ENCODE data around the gene NCOA7. TPM values are rescaled to one million over a fixed set of nuclear protein-coding genes. Genes with fewer than 3 reads are reported as not detected.
"Not testable (repeated sequence)": the region's sequence is repeated elsewhere in the genome, so short reads cannot be mapped to it uniquely, and the experiment has no call there.

Gene NCOA7
- total RNA-seq, 2 experiments from 2014 or later, result 73.7 to 76.4 TPM

- Mint-ChIP-seq H3K4me1 (peaks cover 24% of the 10 kb centered on the region), H3K36me3 (peaks cover 34% of the 10 kb centered on the region), H3K27me3 (no peaks in the 10 kb centered on the region), H3K27ac (peak overlapping the region; percentile 72), H3K9me3 (peaks cover 4% of the 10 kb centered on the region), H3K4me3 (no peak overlapping the region)
- no peak for DNase-seq
These were observed 119.8 kb downstream of the NCOA7 start for GRCh38 chr6:125910527-125910926.

GRCh38 chr6:125911051-125911451, 120.3 kb downstream of the NCOA7 start:
- Mint-ChIP-seq H3K36me3 (peaks cover 37% of the 10 kb centered on the region), H3K4me1 (peaks cover 24% of the 10 kb centered on the region), H3K27ac (peak overlapping the region; percentile 66)
- not testable (repeated sequence) for DNase-seq, H3K9me3 Mint-ChIP-seq, H3K27me3 Mint-ChIP-seq, H3K4me3 Mint-ChIP-seq

GRCh38 chr6:125912430-125912829, 121.7 kb downstream of the NCOA7 start:
- DNase-seq, H3K4me3 Mint-ChIP-seq, H3K27ac Mint-ChIP-seq, H3K9me3 Mint-ChIP-seq, H3K27me3 Mint-ChIP-seq: not testable (repeated sequence)
- Mint-ChIP-seq H3K4me1 (peaks cover 24% of the 10 kb centered on the region), H3K36me3 (peaks cover 43% of the 10 kb centered on the region)

GRCh38 chr6:125913145-125913544, 122.4 kb downstream of the NCOA7 start:
- Mint-ChIP-seq H3K27me3 (no peaks in the 10 kb centered on the region), H3K36me3 (peaks cover 50% of the 10 kb centered on the region), H3K27ac (no peak overlapping the region), H3K4me3 (no peak overlapping the region), H3K9me3 (peaks cover 4% of the 10 kb centered on the region), H3K4me1 (peaks cover 30% of the 10 kb centered on the region)
- no peak for DNase-seq

- Mint-ChIP-seq H3K4me3 (no peak overlapping the region), H3K36me3 (peaks cover 56% of the 10 kb centered on the region)
These were observed 123.1 kb downstream of the NCOA7 start for GRCh38 chr6:125913864-125914351.

GRCh38 chr6:125918230-125918629, 127.5 kb downstream of the NCOA7 start:
- DNase-seq, result no peak
- Mint-ChIP-seq H3K4me3 (peak overlapping the region; percentile 95), H3K36me3 (peaks cover 66% of the 10 kb centered on the region), H3K9me3 (no peaks in the 10 kb centered on the region), H3K27ac (peak overlapping the region; percentile 96), H3K27me3 (no peaks in the 10 kb centered on the region), H3K4me1 (peaks cover 31% of the 10 kb centered on the region)

More at GRCh38 chr6:125913864-125914351, 123.1 kb downstream of the NCOA7 start:
- no peaks in the 10 kb centered on the region for H3K27me3 Mint-ChIP-seq
- no peak for DNase-seq
- H3K4me1 Mint-ChIP-seq, result peaks cover 36% of the 10 kb centered on the region
- no peak overlapping the region for H3K27ac Mint-ChIP-seq
- H3K9me3 Mint-ChIP-seq, result peaks cover 4% of the 10 kb centered on the region

- DNase-seq, result peak; percentile 54
- Mint-ChIP-seq H3K27me3 (no peaks in the 10 kb centered on the region), H3K9me3 (no peaks in the 10 kb centered on the region), H3K4me1 (peaks cover 37% of the 10 kb centered on the region), H3K27ac (peak overlapping the region; percentile 96), H3K36me3 (peaks cover 72% of the 10 kb centered on the region), H3K4me3 (peak overlapping the region; percentile 95)
These were observed 128.2 kb downstream of the NCOA7 start for GRCh38 chr6:125918681-125919566.

- DNase-seq, result no peak
- Mint-ChIP-seq H3K4me1 (peaks cover 39% of the 10 kb centered on the region), H3K4me3 (peak overlapping the region; percentile 95), H3K27ac (peak overlapping the region; percentile 96), H3K27me3 (no peaks in the 10 kb centered on the region), H3K9me3 (no peaks in the 10 kb centered on the region), H3K36me3 (peaks cover 72% of the 10 kb centered on the region)
These were observed 128.9 kb downstream of the NCOA7 start for GRCh38 chr6:125919618-125920017.

GRCh38 chr6:125922322-125922860, 131.6 kb downstream of the NCOA7 start:
- no peak overlapping the region for H3K27ac Mint-ChIP-seq
- no peaks in the 10 kb centered on the region for H3K9me3 Mint-ChIP-seq
- DNase-seq, result no peak
- peaks cover 45% of the 10 kb centered on the region for H3K4me1 Mint-ChIP-seq
- peaks cover 60% of the 10 kb centered on the region for H3K36me3 Mint-ChIP-seq
- H3K4me3 Mint-ChIP-seq, result no peak overlapping the region
- H3K27me3 Mint-ChIP-seq, result no peaks in the 10 kb centered on the region

GRCh38 chr6:125923366-125923877, 132.7 kb downstream of the NCOA7 start:
- H3K27ac Mint-ChIP-seq, result peak overlapping the region; percentile 11
- H3K9me3 Mint-ChIP-seq, result no peaks in the 10 kb centered on the region
- H3K36me3 Mint-ChIP-seq, result peaks cover 56% of the 10 kb centered on the region
- H3K4me3 Mint-ChIP-seq, result no peak overlapping the region
- H3K27me3 Mint-ChIP-seq, result no peaks in the 10 kb centered on the region
- DNase-seq, result no peak
- H3K4me1 Mint-ChIP-seq, result peaks cover 36% of the 10 kb centered on the region

GRCh38 chr6:125924169-125924568, 133.4 kb downstream of the NCOA7 start:
- Mint-ChIP-seq H3K9me3 (no peaks in the 10 kb centered on the region), H3K4me3 (no peak overlapping the region), H3K27ac (no peak overlapping the region), H3K4me1 (peaks cover 28% of the 10 kb centered on the region), H3K36me3 (peaks cover 50% of the 10 kb centered on the region), H3K27me3 (no peaks in the 10 kb centered on the region)
- no peak for DNase-seq

GRCh38 chr6:125924697-125925358, 134.1 kb downstream of the NCOA7 start:
- Mint-ChIP-seq H3K27me3 (no peaks in the 10 kb centered on the region), H3K4me3 (no peak overlapping the region), H3K27ac (no peak overlapping the region)

GRCh38 chr6:125926711-125927110, 136.0 kb downstream of the NCOA7 start:
- Mint-ChIP-seq H3K4me3 (no peak overlapping the region), H3K27me3 (no peaks in the 10 kb centered on the region), H3K27ac (no peak overlapping the region), H3K4me1 (peaks cover 28% of the 10 kb centered on the region), H3K36me3 (peaks cover 45% of the 10 kb centered on the region), H3K9me3 (peaks cover 5% of the 10 kb centered on the region)
- no peak for DNase-seq

More at GRCh38 chr6:125924697-125925358, 134.1 kb downstream of the NCOA7 start:
- H3K4me1 Mint-ChIP-seq, result peaks cover 26% of the 10 kb centered on the region
- no peaks in the 10 kb centered on the region for H3K9me3 Mint-ChIP-seq
- H3K36me3 Mint-ChIP-seq, result peaks cover 46% of the 10 kb centered on the region
- DNase-seq, result no peak

- Mint-ChIP-seq H3K9me3 (peaks cover 5% of the 10 kb centered on the region), H3K4me1 (peaks cover 31% of the 10 kb centered on the region), H3K27ac (no peak overlapping the region), H3K27me3 (no peaks in the 10 kb centered on the region), H3K36me3 (peaks cover 48% of the 10 kb centered on the region), H3K4me3 (no peak overlapping the region)
- DNase-seq, result no peak
These were observed 137.0 kb downstream of the NCOA7 start for GRCh38 chr6:125927761-125928160.
